Esophagus squamous epithelium (tissue), 4 donors: ENCODE data around the gene FHL1.

Experiments used
- POLR2A ChIP-seq, 4 donors: fragments of 450-650 bp; IDR thresholded peaks; one replicate each; pipeline ENCODE4 v1.6.1; 2017; ENCODE audit warnings: antibody characterized with exemption in 4 of 4, mild to moderate bottlenecking in 4 of 4, moderate library complexity in 3 of 4
- TF ChIP-seq, protein P1 (sequence below), 6 experiments: fragments of 450-650 bp in 4 of 6; fragments of 200-600 bp in 2 of 6; sonication (generic) in 2 of 6; IDR thresholded peaks; one replicate each; pipeline ENCODE4 v1.5.1; 2016 to 2019; ENCODE audit warnings: antibody characterized with exemption in 6 of 6, mild to moderate bottlenecking in 4 of 6, moderate library complexity in 4 of 6

DNA sequence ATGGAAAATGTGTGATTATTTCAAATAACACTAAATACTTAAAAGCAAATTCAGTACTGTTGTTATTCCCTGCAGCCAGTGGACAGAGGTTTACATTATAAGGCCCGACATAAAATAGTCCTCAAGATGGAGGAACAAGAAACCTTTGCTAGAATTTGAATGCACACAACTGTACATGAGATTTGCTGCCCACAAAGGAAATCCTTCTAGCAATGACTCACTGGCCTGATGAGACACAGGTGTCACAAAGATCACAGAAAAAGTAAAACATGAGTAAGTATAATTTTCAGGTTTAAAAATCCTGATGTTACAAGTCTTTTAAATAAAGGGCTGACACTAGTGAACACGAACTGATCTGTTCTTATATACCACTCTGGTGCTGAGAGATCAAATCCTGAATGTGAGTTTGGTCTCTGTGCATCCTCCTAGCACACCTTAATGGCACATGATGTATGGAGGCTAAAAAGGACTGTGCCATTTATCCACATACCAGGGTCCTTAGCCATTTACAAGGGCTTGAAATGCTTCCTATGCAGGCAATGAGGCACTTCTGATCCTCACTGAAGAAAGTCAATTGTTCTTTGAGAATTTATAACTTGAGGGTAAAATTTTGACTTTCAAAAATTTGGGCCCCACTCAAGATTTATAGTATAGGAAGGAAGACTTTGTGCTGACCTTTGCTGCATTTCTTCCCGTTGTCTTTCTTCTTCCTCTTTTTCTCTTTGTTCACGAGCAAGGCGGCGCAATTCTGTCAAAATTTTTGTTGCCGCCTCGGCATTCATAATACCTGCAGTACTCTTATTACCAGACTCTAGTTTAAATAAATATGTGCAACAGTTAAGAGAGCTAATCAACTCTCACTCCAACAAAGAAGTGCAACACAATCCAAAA lies 80.9 kb downstream of the FHL1 start:
- no peak for TF ChIP-seq POLR2A (IDR thresholded peaks at IDR 0.05)
- TF ChIP-seq, protein P1, sequence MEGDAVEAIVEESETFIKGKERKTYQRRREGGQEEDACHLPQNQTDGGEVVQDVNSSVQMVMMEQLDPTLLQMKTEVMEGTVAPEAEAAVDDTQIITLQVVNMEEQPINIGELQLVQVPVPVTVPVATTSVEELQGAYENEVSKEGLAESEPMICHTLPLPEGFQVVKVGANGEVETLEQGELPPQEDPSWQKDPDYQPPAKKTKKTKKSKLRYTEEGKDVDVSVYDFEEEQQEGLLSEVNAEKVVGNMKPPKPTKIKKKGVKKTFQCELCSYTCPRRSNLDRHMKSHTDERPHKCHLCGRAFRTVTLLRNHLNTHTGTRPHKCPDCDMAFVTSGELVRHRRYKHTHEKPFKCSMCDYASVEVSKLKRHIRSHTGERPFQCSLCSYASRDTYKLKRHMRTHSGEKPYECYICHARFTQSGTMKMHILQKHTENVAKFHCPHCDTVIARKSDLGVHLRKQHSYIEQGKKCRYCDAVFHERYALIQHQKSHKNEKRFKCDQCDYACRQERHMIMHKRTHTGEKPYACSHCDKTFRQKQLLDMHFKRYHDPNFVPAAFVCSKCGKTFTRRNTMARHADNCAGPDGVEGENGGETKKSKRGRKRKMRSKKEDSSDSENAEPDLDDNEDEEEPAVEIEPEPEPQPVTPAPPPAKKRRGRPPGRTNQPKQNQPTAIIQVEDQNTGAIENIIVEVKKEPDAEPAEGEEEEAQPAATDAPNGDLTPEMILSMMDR (IDR thresholded peaks at IDR 0.05) = no peak
